GM12878 (cell line): ENCODE data around the gene BRME1. TPM values are rescaled to one million over a fixed set of nuclear protein-coding genes. Genes with fewer than 3 reads are reported as not detected.

Experiments used
- ATF7 ChIP-seq: fragments of 450-650 bp; IDR thresholded peaks from 2 replicates; pipeline ENCODE4 v1.6.1; 2016; ENCODE audit warnings: low read depth, mild to moderate bottlenecking
- BACH1 ChIP-seq: fragments of 450-650 bp; IDR thresholded peaks from 2 replicates; pipeline ENCODE4 v1.6.1; 2017; ENCODE audit warnings: mild to moderate bottlenecking, borderline replicate concordance
- HCFC1 ChIP-seq: fragments of 150-350 bp; IDR thresholded peaks from 2 replicates; pipeline ENCODE4 v1.6.1; 2014; ENCODE audit warnings: low read length
- HDAC6 ChIP-seq: fragments of 200-600 bp; sonication (generic); IDR thresholded peaks from one replicate; pipeline ENCODE4 v1.8.0; 2017; ENCODE audit warnings: antibody characterized with exemption; ENCODE audit not compliant: unreplicated experiment
- MYC ChIP-seq: IDR thresholded peaks from 2 replicates; pipeline ENCODE4 v1.6.1; 2011; ENCODE audit warnings: mild to moderate bottlenecking, low read length, moderate library complexity, inconsistent platforms; ENCODE audit not compliant: insufficient read depth, insufficient replicate concordance, insufficient read length, severe bottlenecking
- NRF1 ChIP-seq: conservative IDR thresholded peaks from 2 replicates; pipeline ENCODE4 v1.6.1; 2011; ENCODE audit warnings: mild to moderate bottlenecking, low read depth, low read length, improper control_type of control experiment
- RAD21 ChIP-seq: IDR thresholded peaks from 2 replicates; pipeline ENCODE4 v1.6.1; 2011; ENCODE audit warnings: mild to moderate bottlenecking, low read depth, low read length, moderate library complexity; ENCODE audit not compliant: insufficient read depth
- SMAD5 ChIP-seq: IDR thresholded peaks from 2 replicates; pipeline ENCODE4 v1.6.1; 2016; ENCODE audit warnings: antibody characterized with exemption, low read depth
- SP1 ChIP-seq: IDR thresholded peaks from one replicate; pipeline ENCODE4 v1.6.1; 2011; ENCODE audit warnings: low read depth, low read length
- SRF ChIP-seq, 2 experiments: IDR thresholded peaks; 2 replicates each; pipeline ENCODE4 v1.6.1; 2011; ENCODE audit warnings: low read depth in 2 of 2, low read length in 2 of 2, mild to moderate bottlenecking in 1 of 2, moderate library complexity in 1 of 2
- STAT1 ChIP-seq: fragments of 450-650 bp; conservative IDR thresholded peaks from 2 replicates; pipeline ENCODE4 v1.6.1; 2014; ENCODE audit warnings: antibody characterized with exemption, mild to moderate bottlenecking
- TBL1XR1 ChIP-seq: IDR thresholded peaks from 2 replicates; pipeline ENCODE4 v1.6.1; 2012; ENCODE audit warnings: low read depth, low read length, improper control_type of control experiment
- TCF3 ChIP-seq: IDR thresholded peaks from 2 replicates; pipeline ENCODE4 v1.6.1; 2012; ENCODE audit warnings: low read depth, mild to moderate bottlenecking, low read length, borderline replicate concordance; ENCODE audit not compliant: insufficient read depth
- ZNF217 ChIP-seq: fragments of 450-650 bp; IDR thresholded peaks from 2 replicates; pipeline ENCODE4 v1.6.1; 2017; ENCODE audit warnings: antibody characterized with exemption, mild to moderate bottlenecking
- polyA plus RNA-seq, 11 experiments: library from polyadenylated mRNA; depleted of rRNA in 4 of 11; unstranded in 6 of 11; stranded (reverse) in 5 of 11; fragments of >200 nt; fragmentation: Nextera tagmentation in 4 of 11; fragmentation: Illumina TruSeq in 1 of 11; extraction: Ambion mirVana in 4 of 11; extraction: Trizol in 1 of 11; gene quantifications; 1 replicate in 1 of 11; 2 replicates in 10 of 11; pipeline versions ENCODE4 v1.2.1 to v1.2.3, GENCODE V29; 2011 to 2016; ENCODE audit warnings: inconsistent platforms in 2 of 11, missing spikeins in 2 of 11, low read depth in 1 of 11
- total RNA-seq, 4 experiments: library from RNA; depleted of rRNA in 3 of 4; stranded (reverse); fragments of >200 nt in 3 of 4; fragmentation: Illumina TruSeq in 1 of 4; extraction: Trizol in 1 of 4; gene quantifications; 2 replicates each; pipeline versions ENCODE4 v1.2.1 to v1.2.3, GENCODE V29; 2013 to 2021
- TF ChIP-seq, protein P1 (sequence below): fragments of 450-650 bp; IDR thresholded peaks from 2 replicates; pipeline ENCODE4 v1.6.1; 2018; ENCODE audit warnings: borderline replicate concordance, mild to moderate bottlenecking; ENCODE audit not compliant: partially characterized antibody
- TF ChIP-seq, protein P2 (sequence below): fragments of 450-650 bp; IDR thresholded peaks from 2 replicates; pipeline ENCODE4 v1.6.1; 2018; ENCODE audit warnings: mild to moderate bottlenecking, low read depth, moderate library complexity; ENCODE audit not compliant: partially characterized antibody
- TF ChIP-seq, protein P3 (sequence below): IDR thresholded peaks from 2 replicates; pipeline ENCODE4 v1.6.1; 2011; ENCODE audit warnings: low read depth, low read length, improper control_type of control experiment, borderline replicate concordance
- TF ChIP-seq, protein P4 (sequence below), 3 experiments: IDR thresholded peaks in 2 of 3; conservative IDR thresholded peaks in 1 of 3; 2 replicates each; pipeline ENCODE4 v1.5.1; 2011; ENCODE audit warnings: low read depth in 3 of 3, low read length in 3 of 3, mild to moderate bottlenecking in 3 of 3, control low read depth in 2 of 3, moderate library complexity in 2 of 3, inconsistent platforms in 1 of 3, mixed read lengths in 1 of 3; ENCODE audit not compliant: control insufficient read depth in 2 of 3, insufficient read depth in 1 of 3; ENCODE audit errors: extremely low read depth in 1 of 3
- TF ChIP-seq, protein P5 (sequence below): fragments of 450-650 bp; formaldehyde crosslinking; IDR thresholded peaks from 2 replicates; pipeline ENCODE4 v1.4.0; 2022; ENCODE audit warnings: mild to moderate bottlenecking, moderate library complexity

The BRME1 gene
- total and polyA plus RNA-seq, 10 of the 15 experiments (the other 5 are each of a cell fraction or from before 2014, with no cell fraction given), result 0.07 to 2.2 (median 1.1) TPM; not detected in 1

DNA sequence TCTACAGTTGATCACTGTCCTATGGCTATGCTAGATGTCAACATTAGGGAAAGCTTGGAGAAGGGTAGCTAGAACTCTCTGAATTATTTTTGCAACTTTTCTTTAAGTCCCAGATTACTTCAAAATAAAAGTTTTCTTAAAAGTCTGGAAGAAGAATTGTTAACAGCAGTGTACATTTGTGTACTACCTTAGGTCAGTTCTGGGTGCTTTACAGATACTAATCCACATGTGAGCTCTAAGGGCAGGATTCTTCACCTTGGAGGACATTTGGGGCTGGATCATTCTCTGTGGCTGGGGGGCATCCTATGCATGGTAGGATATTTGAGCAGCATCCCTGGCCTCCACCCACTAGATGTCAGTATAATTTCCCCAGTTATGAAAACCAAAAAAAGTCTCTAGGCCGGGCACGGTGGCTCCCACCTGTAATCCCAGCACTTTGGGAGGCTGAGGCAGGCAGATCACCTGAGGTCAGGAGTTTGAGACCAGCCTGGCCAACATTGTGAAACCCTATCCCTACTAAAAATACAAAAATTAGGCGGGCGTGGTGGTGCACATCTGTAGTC lies 2.8 kb downstream of the BRME1 start (continued):
- TF ChIP-seq, protein P1, sequence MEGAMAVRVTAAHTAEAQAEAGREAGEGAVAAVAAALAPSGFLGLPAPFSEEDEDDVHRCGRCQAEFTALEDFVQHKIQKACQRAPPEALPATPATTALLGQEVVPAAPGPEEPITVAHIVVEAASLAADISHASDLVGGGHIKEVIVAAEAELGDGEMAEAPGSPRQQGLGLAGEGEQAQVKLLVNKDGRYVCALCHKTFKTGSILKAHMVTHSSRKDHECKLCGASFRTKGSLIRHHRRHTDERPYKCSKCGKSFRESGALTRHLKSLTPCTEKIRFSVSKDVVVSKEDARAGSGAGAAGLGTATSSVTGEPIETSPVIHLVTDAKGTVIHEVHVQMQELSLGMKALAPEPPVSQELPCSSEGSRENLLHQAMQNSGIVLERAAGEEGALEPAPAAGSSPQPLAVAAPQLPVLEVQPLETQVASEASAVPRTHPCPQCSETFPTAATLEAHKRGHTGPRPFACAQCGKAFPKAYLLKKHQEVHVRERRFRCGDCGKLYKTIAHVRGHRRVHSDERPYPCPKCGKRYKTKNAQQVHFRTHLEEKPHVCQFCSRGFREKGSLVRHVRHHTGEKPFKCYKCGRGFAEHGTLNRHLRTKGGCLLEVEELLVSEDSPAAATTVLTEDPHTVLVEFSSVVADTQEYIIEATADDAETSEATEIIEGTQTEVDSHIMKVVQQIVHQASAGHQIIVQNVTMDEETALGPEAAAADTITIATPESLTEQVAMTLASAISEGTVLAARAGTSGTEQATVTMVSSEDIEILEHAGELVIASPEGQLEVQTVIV, result no peak
- TF ChIP-seq ATF7 (no peak), TBL1XR1 (no peak), BACH1 (no peak), HDAC6 (no peak), SRF (IDR thresholded peaks at IDR 0.05; ENCODE audit: low read depth in 2 of 2, low read length in 2 of 2) (no peak), RAD21 (peak; percentile 38; the same call in 1 of the 2 replicates), NRF1 (no peak), HCFC1 (no peak), STAT1 (no peak), TCF3 (no peak), MYC (no peak), ZNF217 (no peak), SMAD5 (no peak), SP1 (no peak)
- TF ChIP-seq, protein P2, sequence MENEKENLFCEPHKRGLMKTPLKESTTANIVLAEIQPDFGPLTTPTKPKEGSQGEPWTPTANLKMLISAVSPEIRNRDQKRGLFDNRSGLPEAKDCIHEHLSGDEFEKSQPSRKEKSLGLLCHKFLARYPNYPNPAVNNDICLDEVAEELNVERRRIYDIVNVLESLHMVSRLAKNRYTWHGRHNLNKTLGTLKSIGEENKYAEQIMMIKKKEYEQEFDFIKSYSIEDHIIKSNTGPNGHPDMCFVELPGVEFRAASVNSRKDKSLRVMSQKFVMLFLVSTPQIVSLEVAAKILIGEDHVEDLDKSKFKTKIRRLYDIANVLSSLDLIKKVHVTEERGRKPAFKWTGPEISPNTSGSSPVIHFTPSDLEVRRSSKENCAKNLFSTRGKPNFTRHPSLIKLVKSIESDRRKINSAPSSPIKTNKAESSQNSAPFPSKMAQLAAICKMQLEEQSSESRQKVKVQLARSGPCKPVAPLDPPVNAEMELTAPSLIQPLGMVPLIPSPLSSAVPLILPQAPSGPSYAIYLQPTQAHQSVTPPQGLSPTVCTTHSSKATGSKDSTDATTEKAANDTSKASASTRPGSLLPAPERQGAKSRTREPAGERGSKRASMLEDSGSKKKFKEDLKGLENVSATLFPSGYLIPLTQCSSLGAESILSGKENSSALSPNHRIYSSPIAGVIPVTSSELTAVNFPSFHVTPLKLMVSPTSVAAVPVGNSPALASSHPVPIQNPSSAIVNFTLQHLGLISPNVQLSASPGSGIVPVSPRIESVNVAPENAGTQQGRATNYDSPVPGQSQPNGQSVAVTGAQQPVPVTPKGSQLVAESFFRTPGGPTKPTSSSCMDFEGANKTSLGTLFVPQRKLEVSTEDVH, result no peak
- TF ChIP-seq, protein P3, sequence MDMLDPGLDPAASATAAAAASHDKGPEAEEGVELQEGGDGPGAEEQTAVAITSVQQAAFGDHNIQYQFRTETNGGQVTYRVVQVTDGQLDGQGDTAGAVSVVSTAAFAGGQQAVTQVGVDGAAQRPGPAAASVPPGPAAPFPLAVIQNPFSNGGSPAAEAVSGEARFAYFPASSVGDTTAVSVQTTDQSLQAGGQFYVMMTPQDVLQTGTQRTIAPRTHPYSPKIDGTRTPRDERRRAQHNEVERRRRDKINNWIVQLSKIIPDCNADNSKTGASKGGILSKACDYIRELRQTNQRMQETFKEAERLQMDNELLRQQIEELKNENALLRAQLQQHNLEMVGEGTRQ, result no peak
- TF ChIP-seq, protein P4, sequence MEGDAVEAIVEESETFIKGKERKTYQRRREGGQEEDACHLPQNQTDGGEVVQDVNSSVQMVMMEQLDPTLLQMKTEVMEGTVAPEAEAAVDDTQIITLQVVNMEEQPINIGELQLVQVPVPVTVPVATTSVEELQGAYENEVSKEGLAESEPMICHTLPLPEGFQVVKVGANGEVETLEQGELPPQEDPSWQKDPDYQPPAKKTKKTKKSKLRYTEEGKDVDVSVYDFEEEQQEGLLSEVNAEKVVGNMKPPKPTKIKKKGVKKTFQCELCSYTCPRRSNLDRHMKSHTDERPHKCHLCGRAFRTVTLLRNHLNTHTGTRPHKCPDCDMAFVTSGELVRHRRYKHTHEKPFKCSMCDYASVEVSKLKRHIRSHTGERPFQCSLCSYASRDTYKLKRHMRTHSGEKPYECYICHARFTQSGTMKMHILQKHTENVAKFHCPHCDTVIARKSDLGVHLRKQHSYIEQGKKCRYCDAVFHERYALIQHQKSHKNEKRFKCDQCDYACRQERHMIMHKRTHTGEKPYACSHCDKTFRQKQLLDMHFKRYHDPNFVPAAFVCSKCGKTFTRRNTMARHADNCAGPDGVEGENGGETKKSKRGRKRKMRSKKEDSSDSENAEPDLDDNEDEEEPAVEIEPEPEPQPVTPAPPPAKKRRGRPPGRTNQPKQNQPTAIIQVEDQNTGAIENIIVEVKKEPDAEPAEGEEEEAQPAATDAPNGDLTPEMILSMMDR (IDR thresholded peaks at IDR 0.05 in 2 of 3, conservative IDR thresholded peaks at IDR 0.05 in 1 of 3; ENCODE audit: control insufficient read depth in 2 of 3, extremely low read depth in 1 of 3, insufficient read depth in 1 of 3, low read depth in 3 of 3, low read length in 3 of 3), result peak; percentile 48; a peak in 5 of 6 replicates
- TF ChIP-seq, protein P5, sequence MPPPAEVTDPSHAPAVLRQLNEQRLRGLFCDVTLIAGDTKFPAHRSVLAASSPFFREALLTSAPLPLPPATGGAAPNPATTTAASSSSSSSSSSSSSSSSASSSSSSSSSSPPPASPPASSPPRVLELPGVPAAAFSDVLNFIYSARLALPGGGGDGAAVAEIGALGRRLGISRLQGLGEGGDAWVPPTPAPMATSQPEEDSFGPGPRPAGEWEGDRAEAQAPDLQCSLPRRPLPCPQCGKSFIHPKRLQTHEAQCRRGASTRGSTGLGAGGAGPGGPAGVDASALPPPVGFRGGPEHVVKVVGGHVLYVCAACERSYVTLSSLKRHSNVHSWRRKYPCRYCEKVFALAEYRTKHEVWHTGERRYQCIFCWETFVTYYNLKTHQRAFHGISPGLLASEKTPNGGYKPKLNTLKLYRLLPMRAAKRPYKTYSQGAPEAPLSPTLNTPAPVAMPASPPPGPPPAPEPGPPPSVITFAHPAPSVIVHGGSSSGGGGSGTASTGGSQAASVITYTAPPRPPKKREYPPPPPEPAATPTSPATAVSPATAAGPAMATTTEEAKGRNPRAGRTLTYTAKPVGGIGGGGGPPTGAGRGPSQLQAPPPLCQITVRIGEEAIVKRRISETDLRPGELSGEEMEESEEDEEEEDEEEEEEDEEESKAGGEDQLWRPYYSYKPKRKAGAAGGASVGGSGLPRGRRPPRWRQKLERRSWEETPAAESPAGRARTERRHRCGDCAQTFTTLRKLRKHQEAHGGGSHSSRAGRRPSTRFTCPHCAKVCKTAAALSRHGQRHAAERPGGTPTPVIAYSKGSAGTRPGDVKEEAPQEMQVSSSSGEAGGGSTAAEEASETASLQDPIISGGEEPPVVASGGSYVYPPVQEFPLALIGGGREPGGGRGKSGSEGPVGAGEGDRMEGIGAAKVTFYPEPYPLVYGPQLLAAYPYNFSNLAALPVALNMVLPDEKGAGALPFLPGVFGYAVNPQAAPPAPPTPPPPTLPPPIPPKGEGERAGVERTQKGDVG (CRISPR knock-in tag), result no peak
